Embryonic facial prominence (tissue), 1 donor: ENCODE results near the gene ITGB8.

Experiments used
- DNase-seq: peaks from one replicate; pipeline ENCODE4 v3.0.0-alpha.2; 2016; ENCODE audit errors: extremely low spot score

The ITGB8 gene

DNA sequence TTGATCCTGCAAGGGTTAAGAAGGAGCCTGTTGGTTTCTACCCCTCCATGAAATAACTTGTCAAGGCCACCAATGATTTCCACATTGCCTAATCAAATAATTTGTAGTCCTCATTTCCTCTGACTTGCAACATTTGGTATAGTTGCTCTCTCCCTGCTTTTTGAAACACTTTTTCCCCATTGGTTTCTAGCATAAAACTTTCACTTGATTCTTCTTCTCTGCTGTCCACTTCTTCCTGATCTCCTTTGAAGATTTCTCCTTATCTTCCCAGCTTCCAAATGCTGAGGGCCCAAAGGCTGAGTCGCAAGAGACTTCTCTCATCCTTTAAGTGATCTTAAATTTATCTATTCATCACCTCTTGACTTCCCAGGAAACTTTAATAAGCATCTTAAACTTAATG is 134.2 kb downstream of the ITGB8 start:
- DNase-seq = no peak
